Esophagus mucosa (tissue), 1 donor: ENCODE results near the gene TOR4A. TPM values are rescaled to one million over a fixed set of nuclear protein-coding genes. Genes with fewer than 3 reads are reported as not detected.

Source experiments
- ATAC-seq: fragments of 200-7000 bp; cut with Tn5 transposase; one replicate; pipeline ENCODE4 v1.9.1; 2020
- total RNA-seq: library from RNA; stranded (reverse); gene quantifications from one replicate; pipeline ENCODE4 v1.2.4, GENCODE V29; 2023
- donor health status: DM: yes; HTN: yes; CAD: no.

Gene TOR4A
- total RNA-seq, 1 donor from 2014 or later = 15.4 TPM

DNA sequence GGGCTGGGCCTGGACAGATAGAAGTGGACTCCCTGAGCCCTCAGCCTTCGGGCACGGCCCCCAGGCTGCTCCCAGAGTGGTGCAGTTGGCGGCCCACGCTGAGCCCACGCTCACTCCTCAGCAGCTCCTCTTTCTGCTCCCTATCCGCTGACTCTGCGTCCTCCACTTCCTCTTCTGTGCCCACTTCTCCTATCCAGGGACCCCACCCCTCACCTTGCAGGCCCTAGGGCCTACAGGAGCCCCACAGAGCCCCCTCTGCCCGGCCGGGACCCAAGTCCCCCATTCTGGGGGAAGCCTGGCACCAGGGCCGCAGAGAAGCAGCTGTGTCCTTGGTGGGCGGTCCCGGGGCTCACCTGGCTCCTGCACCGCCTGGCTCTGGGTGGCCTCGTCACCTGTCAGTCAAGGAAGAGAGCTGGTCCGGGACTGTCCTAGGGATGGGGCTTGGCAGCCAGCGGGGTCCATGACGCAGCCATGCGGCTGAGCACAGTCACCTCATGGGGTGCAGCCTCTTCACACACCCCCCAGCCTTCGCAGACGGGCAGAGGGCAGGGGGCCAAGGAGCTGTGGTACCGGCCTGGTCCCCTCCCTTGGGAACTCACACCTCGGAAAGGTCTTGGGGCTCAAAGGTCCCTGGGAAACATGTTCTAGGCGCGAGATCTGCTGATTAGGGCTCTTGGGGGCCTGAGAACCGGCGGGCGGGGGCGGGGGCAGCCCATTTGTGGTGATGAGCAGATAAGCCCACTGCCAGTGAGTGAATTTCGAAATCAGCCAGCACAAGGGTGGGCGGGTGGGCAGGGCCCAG, 29.9 kb downstream of the TOR4A start:
- ATAC-seq = no peak

DNA sequence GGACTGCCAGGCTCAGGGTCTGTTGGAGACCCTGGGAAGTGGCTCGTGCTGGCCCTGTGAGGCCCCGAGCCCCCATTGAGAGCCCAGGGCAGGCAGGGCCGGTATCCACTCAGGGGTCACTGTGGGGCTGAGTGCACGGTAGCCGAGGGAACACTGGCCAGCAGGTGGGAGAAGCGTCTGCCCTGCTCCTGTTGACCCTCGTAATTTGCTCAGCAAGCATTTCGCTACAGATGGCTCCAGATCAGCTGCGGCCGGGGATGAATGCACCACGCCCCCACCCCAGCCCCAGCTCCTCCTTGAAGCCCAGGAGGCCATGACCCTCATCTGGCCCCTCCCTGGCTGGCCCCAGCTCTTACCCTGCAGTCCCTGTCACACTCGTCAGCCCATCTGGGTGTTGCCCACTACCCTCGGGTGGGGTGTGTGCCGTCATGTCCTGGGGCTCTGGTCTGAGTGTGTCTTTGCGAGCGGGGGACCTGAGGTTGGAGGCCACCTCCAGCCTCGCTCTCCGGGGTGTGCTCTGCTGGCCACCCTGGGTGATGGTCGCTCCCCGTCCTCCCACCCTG, 30.6 kb downstream of the TOR4A start:
- ATAC-seq = no peak

GRCh38 chr9:137309368-137310188, 32.1 kb downstream of the TOR4A start:
- no peak for ATAC-seq

DNA sequence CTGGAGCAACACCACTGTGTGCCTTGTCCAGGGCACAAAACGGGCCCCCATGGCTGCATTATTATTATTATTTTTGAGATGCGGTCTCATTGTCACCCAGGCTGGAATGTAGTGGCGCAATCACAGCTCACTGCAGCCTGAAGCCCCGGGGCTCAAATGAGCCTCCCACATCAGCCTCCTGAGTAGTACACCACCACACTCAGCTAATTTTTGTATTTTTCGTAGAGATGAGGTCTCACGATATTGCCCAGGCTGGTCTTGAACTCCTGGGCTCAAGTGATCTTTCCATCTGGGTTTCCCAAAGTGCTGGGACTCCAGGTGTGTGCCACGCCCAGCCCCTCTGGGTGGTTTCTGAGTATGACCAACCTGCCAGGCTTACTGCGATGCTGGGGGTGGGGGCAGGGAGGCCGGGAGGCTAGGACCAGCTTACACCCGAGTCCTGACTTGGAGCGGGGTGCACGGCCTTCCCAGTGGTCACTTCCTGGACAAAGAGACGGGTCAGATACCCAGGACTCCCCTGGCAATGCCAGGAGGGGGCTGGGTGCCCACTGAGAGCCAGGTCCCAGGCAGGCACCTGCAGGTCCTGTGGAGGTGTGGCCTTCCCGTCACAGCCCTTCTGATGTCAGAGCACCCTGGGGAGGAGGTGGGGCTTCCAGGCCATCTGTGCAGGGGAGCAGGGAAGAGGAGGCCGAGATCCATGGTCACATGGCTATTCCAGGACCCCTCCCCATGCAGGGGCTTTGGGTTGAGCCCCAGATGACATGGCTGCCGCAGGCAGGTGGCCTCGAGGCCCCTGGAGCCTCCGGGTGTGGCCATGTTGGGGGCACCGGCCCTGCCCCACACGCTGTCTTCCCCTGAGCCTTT, 32.9 kb downstream of the TOR4A start:
- peak; percentile 64 for ATAC-seq

DNA sequence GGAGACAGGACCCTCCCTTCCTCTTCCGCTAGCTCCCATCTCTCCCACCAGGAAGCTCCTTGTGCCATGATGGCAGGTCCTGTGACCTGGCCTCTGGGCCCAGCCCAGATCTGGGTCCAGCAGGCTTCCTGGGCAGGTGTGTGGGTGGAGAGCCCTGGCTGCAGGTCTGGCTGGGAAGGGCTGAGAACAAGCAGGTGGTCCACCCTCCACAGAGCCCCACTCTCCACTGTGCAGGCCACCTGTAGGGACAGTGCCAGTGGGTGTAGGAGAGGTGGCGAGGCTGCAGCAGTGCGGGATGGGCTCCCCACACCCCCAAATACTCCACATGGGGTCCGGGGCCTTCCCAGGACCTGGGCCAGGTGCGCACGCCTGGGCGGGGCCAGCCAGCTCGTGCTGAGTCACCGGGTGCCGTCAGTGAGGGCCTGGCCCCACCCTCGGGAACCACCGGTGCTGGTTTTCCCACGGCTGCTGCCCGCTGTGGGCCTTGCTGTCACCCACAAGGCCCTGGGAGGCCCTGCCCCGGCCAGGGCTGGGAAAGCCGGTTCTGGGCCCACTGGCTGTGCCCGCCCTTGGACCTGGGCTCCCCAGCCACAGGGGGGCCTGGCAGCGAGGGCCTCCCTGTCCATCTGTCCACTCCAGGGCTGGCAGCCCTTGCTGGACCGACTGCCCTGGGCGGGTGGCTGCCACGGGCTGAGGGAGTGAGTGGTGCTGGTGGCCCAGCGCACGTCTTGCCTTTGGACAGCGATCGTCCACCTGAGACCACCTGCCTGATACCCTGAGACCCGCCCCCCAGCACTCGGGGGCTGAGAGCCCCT, 33.9 kb downstream of the TOR4A start:
- ATAC-seq = peak; percentile 83

- peak; percentile 49 for ATAC-seq
Measured at GRCh38 chr9:137311986-137312851, 34.7 kb downstream of the TOR4A start.

GRCh38 chr9:137312852-137313325, 35.4 kb downstream of the TOR4A start:
- ATAC-seq = no peak

DNA sequence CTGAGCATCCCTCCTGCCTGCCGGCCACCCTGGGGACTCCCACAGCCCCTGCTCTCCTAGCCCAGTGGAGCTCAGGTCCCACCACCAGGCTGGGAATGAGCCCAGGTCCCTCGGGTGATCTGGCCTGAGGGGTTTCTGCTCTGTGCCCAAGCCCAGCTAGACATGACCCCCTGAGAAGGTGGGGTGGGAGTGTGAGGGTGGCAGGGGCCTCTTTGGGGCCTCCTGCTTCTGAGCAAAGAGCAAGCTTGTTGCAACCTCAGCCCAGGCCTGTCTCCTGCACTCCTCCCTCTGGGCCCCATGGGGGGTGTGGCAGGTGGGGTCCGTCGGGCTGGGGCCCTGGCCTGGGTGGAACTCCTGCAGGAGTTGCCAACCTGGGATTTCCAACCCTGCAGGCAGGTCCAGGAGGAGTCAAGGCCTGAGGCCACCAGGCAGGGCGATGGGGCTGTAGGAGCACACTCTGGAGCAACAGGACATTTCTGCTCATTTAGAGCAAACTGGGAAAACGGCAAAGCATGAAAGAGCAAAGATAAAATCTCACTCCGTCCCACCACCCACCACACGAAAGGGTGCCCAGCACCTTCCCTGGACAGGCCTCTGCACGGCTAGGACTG, 35.9 kb downstream of the TOR4A start:
- no peak for ATAC-seq

DNA sequence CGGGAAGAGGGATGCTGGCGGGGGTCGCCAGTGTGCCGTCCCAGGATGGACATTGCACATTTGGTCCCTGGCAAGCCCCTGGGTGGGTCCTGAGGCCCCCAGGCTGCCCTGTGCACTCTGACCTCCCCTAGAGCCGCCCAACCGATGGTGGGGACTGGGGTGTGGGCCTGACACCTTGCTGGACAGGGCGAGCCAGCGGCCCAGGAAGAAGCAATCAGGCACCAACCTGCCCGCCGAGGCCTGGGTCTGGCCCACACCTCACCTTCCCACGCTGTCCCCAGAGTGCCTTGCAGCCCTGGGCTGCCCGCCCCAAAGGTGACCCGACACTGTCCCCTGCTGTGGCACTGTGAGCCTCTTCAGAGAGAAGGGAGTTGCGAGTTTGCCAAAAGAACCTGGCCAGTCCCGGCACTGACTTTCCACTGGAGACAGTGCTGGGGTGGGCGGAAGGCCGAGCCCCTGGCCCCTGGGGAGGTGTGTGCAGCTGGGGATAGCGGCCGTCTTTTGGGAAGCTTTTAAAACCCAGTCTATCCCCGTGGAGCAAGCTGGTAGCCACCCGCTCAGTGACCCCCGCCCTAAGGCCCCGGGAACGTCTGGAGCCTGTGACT, 36.5 kb downstream of the TOR4A start:
- ATAC-seq = no peak

GRCh38 chr9:137314561-137315560, 37.3 kb downstream of the TOR4A start:
- no peak for ATAC-seq

DNA sequence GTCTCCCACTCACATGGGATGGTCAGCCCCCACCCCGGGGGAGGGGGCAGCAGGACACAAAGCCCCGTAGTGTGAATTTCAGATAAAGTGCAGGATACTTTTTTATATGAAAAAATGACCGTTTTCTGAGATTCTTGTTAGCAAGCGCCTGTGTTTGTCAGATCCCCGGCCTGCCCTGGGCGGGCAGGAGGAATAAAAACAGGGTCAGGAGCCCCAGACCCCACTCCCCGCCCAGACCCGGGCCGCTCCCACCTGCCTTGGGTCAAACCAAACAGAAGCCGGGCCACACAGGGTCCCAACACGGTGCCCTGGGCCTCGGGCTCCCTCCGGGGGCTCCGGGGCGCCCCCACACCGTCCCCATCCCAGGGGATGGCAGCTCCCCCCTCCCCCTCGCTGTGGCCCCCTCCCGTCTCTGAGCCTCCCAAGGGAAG, 38.1 kb downstream of the TOR4A start:
- no peak for ATAC-seq

DNA sequence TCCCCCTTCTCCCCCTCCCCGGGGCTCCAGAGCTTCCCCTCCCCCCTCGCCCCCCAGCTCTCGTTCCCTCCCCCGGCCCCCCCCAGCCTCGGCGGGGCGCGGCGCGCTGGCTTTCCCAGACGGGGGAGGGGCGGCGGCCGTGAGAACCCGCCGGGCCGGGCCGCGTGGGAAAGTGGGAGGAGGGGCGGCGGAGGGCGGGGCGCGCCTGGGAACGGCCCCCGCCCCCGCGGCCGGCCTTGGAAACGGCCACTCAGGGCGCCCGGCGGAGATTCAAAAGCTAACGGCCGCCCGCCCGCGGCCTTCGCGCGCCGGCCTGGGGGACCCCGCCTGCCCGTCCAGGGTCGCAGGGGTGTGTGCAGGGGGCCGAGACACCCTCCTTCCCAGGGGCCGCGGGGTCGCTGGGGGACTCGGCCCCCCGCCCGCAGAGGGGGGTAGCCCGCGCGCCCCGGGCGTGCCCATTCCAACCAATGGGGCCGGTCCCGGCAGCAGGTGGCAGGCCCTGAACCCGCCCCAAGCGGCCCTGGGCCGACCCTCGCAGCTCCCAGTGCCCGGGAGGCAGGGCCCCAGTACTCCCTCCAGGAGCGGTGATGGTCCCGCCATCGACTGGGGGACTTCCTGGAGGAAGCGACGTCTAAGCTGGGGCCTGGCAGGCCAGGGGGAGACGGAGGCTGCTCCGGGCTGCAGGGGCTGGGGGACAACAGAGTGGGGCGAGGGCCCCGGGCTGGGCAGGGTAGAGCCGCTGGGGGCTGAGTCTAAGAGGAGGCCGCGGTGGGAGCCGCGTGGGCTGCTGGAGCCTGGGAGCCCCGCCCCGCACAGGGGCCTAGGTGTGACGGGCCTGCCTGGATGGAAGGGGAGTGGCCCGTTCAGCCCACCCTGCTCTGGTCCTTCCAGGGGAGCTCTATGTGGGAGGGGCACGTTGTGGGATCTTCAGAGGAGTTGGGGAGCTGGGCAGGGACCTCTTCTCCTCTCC, 38.8 kb downstream of the TOR4A start:
- no peak for ATAC-seq

DNA sequence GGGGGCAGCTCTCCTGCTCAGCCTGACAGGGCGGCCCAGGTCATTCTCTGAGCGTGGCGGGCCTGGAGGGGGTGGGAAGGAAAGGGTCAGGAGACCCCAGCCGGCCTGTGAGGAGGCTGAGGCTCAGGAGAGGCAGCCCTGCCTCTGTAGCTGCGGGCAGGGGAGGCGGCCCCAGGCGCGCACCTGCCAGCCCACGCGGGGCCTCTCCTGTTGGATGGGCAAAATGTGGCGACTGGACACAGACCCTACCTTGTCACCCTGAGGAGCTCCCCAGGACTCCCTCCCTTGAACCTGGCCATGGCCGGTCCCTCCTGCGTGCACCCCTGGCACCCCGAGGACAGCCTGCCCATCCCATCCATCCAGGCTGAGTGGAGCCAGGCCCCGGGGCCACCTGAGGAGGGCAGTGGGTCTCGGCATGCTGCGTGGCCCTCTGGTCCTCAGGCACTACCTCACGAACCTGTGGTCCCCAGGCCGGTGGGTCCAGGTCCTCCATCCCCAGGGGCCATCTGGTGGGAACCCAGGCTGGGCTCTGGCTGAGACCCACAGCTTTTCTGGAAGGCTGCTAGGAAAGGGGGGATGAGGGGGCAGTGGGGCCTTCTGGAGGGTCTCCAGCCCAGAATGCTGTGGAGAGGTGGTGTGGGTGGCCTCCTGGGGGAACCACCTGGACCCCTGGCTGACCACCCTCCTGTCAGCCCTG, 39.6 kb downstream of the TOR4A start:
- ATAC-seq = no peak

- no peak for ATAC-seq
Measured at GRCh38 chr9:137317718-137318511, 40.4 kb downstream of the TOR4A start.

DNA sequence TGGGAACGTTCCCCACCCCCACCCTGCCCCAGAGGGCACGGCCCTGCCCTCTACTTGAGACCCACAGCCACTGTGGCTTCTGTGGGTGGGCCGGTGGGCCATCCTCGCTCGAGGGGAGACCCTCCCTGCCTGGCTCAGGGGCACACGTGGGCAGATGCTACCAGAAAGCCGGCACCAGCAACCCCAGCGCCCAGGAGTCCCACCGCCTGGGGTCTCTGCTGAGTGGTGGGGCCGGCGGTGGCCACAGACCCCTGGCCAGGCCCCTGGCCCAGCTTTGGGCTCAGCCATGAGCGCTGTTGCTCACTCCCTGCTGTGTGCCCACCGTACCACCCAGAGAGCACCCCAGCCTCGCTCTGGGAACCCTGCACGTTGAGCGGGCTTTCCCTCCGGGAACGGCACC, 41.1 kb downstream of the TOR4A start:
- no peak for ATAC-seq
